A549 treated with Hydrocortisone at 1 μM for 4 hours (cell line): ENCODE measurements around the gene DNAAF9. TPM values are rescaled to one million over a fixed set of nuclear protein-coding genes. Genes with fewer than 3 reads are reported as not detected.

Source experiments
- total RNA-seq: library from RNA; stranded (reverse); fragments of 200-300 nt; extraction: Qiagen RNA extraction; gene quantifications from 5 replicates; pipeline ENCODE4 v1.2.3, GENCODE V29; 2022

The DNAAF9 gene
- 5.3 to 7.2 TPM (median 6.7 TPM) in 5 replicates for total RNA-seq

DNA sequence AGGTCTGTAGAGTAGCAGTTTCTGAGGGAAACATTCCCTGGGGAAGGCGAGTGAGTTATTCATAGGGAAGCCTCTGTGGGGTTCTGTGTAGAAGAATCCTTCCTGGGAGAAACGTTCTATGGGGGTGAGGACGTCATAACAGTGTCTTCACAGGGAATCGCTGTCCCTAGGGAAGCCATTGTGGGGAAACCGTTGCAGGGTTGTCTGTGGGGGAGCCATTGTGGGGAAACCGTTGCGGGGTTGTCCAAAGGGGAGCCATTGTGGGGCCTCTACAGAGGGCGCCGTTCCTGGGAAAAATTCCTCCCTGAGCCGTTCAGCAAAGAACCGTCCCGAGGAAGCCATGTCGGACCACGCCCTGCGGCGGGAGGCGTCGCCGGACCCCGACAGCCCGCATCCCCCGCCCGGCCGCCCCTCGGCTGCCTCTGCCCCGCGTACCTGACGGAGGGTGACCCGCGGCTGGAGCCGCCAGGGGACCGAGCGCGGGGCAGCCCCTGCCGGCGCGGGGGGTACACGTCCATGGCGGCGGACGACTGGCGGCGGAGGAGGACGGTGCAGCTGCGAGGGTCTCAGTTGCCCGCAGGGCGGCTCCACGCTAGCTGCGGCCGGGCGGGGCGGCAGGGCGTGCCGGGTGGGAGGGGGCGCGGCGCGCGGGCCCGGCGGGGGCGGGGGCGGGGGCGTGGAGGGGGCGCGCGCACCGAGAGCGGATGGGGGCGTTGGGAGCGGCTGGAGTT is at the start of gene DNAAF9:
Gene DNAAF9, minus strand, starts transcription at position 630 of the 731 bp plus-strand sequence. Its CDS starts 112 bp downstream, at position 518.

Other genes with a start within 250 kb of the DNAAF9 start
- 48.8 to 58.9 TPM (median 51.6 TPM) in 5 replicates for gene FASTKD5, start 247.8 kb downstream of the DNAAF9 start, total RNA-seq
- 4.9 to 6.4 TPM (median 5.7 TPM) in 5 replicates for gene UBOX5, start 247.8 kb downstream of the DNAAF9 start, total RNA-seq
- gene LZTS3, start 234.1 kb downstream of the DNAAF9 start, total RNA-seq: 4.7 to 5.7 TPM (median 5.2 TPM) in 5 replicates
- gene DDRGK1, start 203.0 kb downstream of the DNAAF9 start, total RNA-seq: 79.1 to 103 TPM (median 95.7 TPM) in 5 replicates
- gene ITPA, start 198.2 kb downstream of the DNAAF9 start, total RNA-seq: 129 to 141 TPM (median 133 TPM) in 5 replicates
- 9.2 to 15.1 TPM (median 13.6 TPM) in 5 replicates for gene SLC4A11, start 168.5 kb downstream of the DNAAF9 start, total RNA-seq
- 18.9 to 27.9 TPM (median 25.3 TPM) in 5 replicates for gene ATRN, start 63.3 kb upstream of the DNAAF9 start, total RNA-seq